A549 (cell line): ENCODE measurements around the gene RPL7A. TPM values are rescaled to one million over a fixed set of nuclear protein-coding genes. Genes with fewer than 3 reads are reported as not detected.
"Not testable (repeated sequence)": the region's sequence is repeated elsewhere in the genome, so short reads cannot be mapped to it uniquely, and the experiment has no call there.

Source experiments
- ATAC-seq, 2 experiments: fragments of 200-7000 bp in 1 of 2; fragments of >200 bp in 1 of 2; cut with Nextera tagmentation in 1 of 2; cut with Tn5 transposase in 1 of 2; 3 replicates each; pipeline versions ENCODE4 v1.8.0 to v1.9.1; 2018 to 2020; ENCODE audit warnings: mild to moderate bottlenecking in 1 of 2, moderate library complexity in 1 of 2
- CTCF ChIA-PET: fragments of 300-600 bp; sonication (Branson Sonifier 250); formaldehyde crosslinking; extraction: SDS; loops from one replicate; lab custom pipeline; 2021; ENCODE audit warnings: antibody characterized with exemption, inconsistent platforms; lab: Yijun Ruan, JAX
- POLR2A ChIA-PET: fragments of 350-600 bp; formaldehyde crosslinking; extraction: SDS; loops from one replicate; lab custom pipeline; 2021; ENCODE audit warnings: antibody characterized with exemption, inconsistent platforms; lab: Yijun Ruan, JAX
- DNase-seq, 2 experiments: peaks; one replicate each; pipeline versions ENCODE4 v3.0.0 to v3.0.0-alpha.2; 2011 to 2016; ENCODE audit warnings: low read depth in 1 of 2, low spot score in 1 of 2
- FAIRE-seq: peaks from 2 replicates; lab custom pipeline; 2011; peaks lifted over from hg19 to GRCh38; lab: Jason Lieb, UNC
- H3K27ac ChIP-seq, 2 experiments: fragments of >200 bp; sonication (Bioruptor Twin); formaldehyde crosslinking; 3 replicates each; pipeline ENCODE4 v1.5.1; 2016 to 2017
- H3K4me1 ChIP-seq: fragments of >200 bp; sonication (Bioruptor Twin); formaldehyde crosslinking; 3 replicates; pipeline ENCODE4 v1.6.1; 2016
- H3K4me2 ChIP-seq: fragments of >200 bp; sonication (Bioruptor Twin); formaldehyde crosslinking; 3 replicates; pipeline ENCODE4 v1.6.1; 2016
- H3K4me3 ChIP-seq: fragments of >200 bp; sonication (Bioruptor Twin); formaldehyde crosslinking; 3 replicates; pipeline ENCODE4 v1.5.1; 2016
- H3K9me3 ChIP-seq: fragments of >200 bp; sonication (Bioruptor Twin); formaldehyde crosslinking; 3 replicates; pipeline ENCODE4 v1.6.1; 2016
- BHLHE40 ChIP-seq: IDR thresholded peaks from 2 replicates; pipeline ENCODE4 v1.6.1; 2012; ENCODE audit warnings: low read depth, low read length, inconsistent platforms
- CBX8 ChIP-seq: fragments of 200-600 bp; sonication (generic); IDR thresholded peaks from 2 replicates; pipeline ENCODE4 v1.6.1; 2016
- CEBPB ChIP-seq, 2 experiments: fragments of >200 bp in 1 of 2; sonication (Bioruptor Twin) in 1 of 2; formaldehyde crosslinking in 1 of 2; IDR thresholded peaks; 2 replicates each; pipeline ENCODE4 v1.6.1; 2012 to 2016
- CHD2 ChIP-seq: fragments of 150-350 bp; IDR thresholded peaks from 2 replicates; pipeline ENCODE4 v1.6.1; 2014; ENCODE audit warnings: low read length; ENCODE audit not compliant: partially characterized antibody
- CTCF ChIP-seq: fragments of >200 bp; sonication (Bioruptor Twin); formaldehyde crosslinking; IDR thresholded peaks from 3 replicates; pipeline ENCODE4 v1.5.1; 2016
- EHF ChIP-seq: fragments of 250-450 bp; sonication (Bioruptor Pico); IDR thresholded peaks from 2 replicates; pipeline ENCODE4 v1.5.0; 2020; ENCODE audit warnings: mild to moderate bottlenecking
- EP300 ChIP-seq, 2 experiments: fragments of >200 bp; sonication (Bioruptor Twin); formaldehyde crosslinking; IDR thresholded peaks; 2 replicates in 1 of 2; 3 replicates in 1 of 2; pipeline ENCODE4 v1.6.1; 2016 to 2017
- ESRRA ChIP-seq: fragments of 150-350 bp; IDR thresholded peaks from 2 replicates; pipeline ENCODE4 v1.6.1; 2014; ENCODE audit warnings: mild to moderate bottlenecking, low read length, borderline replicate concordance
- GATA3 ChIP-seq: IDR thresholded peaks from 2 replicates; pipeline ENCODE4 v1.6.1; 2012; ENCODE audit warnings: borderline replicate concordance
- JUN ChIP-seq, 2 experiments: fragments of >200 bp; sonication (Bioruptor Twin); formaldehyde crosslinking; IDR thresholded peaks; 2 replicates in 1 of 2; 3 replicates in 1 of 2; pipeline ENCODE4 v1.6.1; 2016 to 2017
- JUNB ChIP-seq: fragments of >200 bp; sonication (Bioruptor Twin); formaldehyde crosslinking; IDR thresholded peaks from 2 replicates; pipeline ENCODE4 v1.6.1; 2016
- MAFK ChIP-seq: fragments of 450-650 bp; IDR thresholded peaks from 2 replicates; pipeline ENCODE4 v1.6.1; 2014; ENCODE audit not compliant: partially characterized antibody
- MAX ChIP-seq: IDR thresholded peaks from 2 replicates; pipeline ENCODE4 v1.6.1; 2012
- MYC ChIP-seq: IDR thresholded peaks from 2 replicates; pipeline ENCODE4 v1.6.1; 2012; ENCODE audit warnings: mild to moderate bottlenecking, inconsistent platforms, low read length, improper control_type of control experiment, borderline replicate concordance
- NFE2L2 ChIP-seq: fragments of 150-350 bp; conservative IDR thresholded peaks from 2 replicates; pipeline ENCODE4 v1.6.1; 2014; ENCODE audit warnings: low read length
- NPAS2 ChIP-seq: fragments of 250-450 bp; sonication (Bioruptor Pico); IDR thresholded peaks from 2 replicates; pipeline ENCODE4 v1.8.0; 2022; ENCODE audit warnings: mild to moderate bottlenecking, moderate library complexity, borderline replicate concordance
- RNF2 ChIP-seq: fragments of 200-600 bp; sonication (generic); IDR thresholded peaks from 2 replicates; pipeline ENCODE4 v1.6.1; 2016; ENCODE audit warnings: low read depth, mild to moderate bottlenecking, antibody characterized with exemption, moderate library complexity, borderline replicate concordance
- TP53 ChIP-seq: fragments of 250-450 bp; sonication (Bioruptor Pico); IDR thresholded peaks from 2 replicates; pipeline ENCODE4 v1.5.0; 2021; ENCODE audit warnings: mild to moderate bottlenecking, moderate library complexity
- ZNF302 ChIP-seq: fragments of 250-450 bp; sonication (Bioruptor Pico); IDR thresholded peaks from 2 replicates; pipeline ENCODE4 v1.9.0; 2021; ENCODE audit warnings: inconsistent platforms, mild to moderate bottlenecking, moderate library complexity
- WGBS: methylation state at CpG from one replicate; pipeline ENCODE4 v1.1.6; 2017; ENCODE audit errors: missing lambda C conversion rate; 5-methylcytosine and 5-hydroxymethylcytosine counted together
- polyA plus RNA-seq, 4 experiments: library from polyadenylated mRNA; depleted of rRNA in 3 of 4; stranded (reverse); fragments of >200 nt; fragmentation: RNase III in 1 of 4; extraction: RNeasy Plus Mini Kit Qiagen cat#74134 plus additional on column Dnase treatment in 1 of 4; gene quantifications; 2 replicates in 3 of 4; 3 replicates in 1 of 4; pipeline ENCODE4 v1.2.3, GENCODE V29; 2011 to 2017
- TF ChIP-seq, protein P1 (sequence below): fragments of 250-450 bp; sonication (Bioruptor Pico); IDR thresholded peaks from 2 replicates; pipeline ENCODE4 v1.5.0; 2021; ENCODE audit warnings: mild to moderate bottlenecking, moderate library complexity, borderline replicate concordance
- TF ChIP-seq, protein P2 (sequence below): fragments of 250-450 bp; sonication (Bioruptor Pico); IDR thresholded peaks from 2 replicates; pipeline ENCODE4 v1.5.0; 2020; ENCODE audit warnings: low read depth, mild to moderate bottlenecking, moderate library complexity
- TF ChIP-seq, protein P3 (sequence below): fragments of 150-350 bp; IDR thresholded peaks from 2 replicates; pipeline ENCODE4 v1.6.1; 2014; ENCODE audit warnings: low read depth, mild to moderate bottlenecking, low read length
- TF ChIP-seq, protein P4 (sequence below): fragments of 200-600 bp; sonication (generic); IDR thresholded peaks from 2 replicates; pipeline ENCODE4 v1.6.1; 2016; ENCODE audit warnings: antibody characterized with exemption, mild to moderate bottlenecking, moderate library complexity

Gene RPL7A
- polyA plus RNA-seq, 2 of the 4 experiments (the other 2 are of a cell fraction): 2,218 to 2,608 TPM

- Histone ChIP-seq H3K4me2 (no peak overlapping the region), H3K4me1 (no peaks in the 10 kb centered on the region), H3K9me3 (no peaks in the 10 kb centered on the region), H3K27ac (no peak overlapping the region), H3K4me3 (no peak overlapping the region)
- ChIA-PET CTCF (no interaction called here), POLR2A (no interaction called here)
- ATAC-seq: no peak
- WGBS: 4% methylated on average over 2 of the region's 2 CpGs
- DNase-seq: no peak
- TF ChIP-seq, protein P1, sequence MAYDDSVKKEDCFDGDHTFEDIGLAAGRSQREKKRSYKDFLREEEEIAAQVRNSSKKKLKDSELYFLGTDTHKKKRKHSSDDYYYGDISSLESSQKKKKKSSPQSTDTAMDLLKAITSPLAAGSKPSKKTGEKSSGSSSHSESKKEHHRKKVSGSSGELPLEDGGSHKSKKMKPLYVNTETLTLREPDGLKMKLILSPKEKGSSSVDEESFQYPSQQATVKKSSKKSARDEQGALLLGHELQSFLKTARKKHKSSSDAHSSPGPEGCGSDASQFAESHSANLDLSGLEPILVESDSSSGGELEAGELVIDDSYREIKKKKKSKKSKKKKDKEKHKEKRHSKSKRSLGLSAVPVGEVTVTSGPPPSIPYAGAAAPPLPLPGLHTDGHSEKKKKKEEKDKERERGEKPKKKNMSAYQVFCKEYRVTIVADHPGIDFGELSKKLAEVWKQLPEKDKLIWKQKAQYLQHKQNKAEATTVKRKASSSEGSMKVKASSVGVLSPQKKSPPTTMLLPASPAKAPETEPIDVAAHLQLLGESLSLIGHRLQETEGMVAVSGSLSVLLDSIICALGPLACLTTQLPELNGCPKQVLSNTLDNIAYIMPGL (CRISPR knock-in tag): no peak
- TF ChIP-seq BHLHE40 (no peak), TP53 (no peak), NFE2L2 (no peak), MAFK (no peak), CBX8 (no peak), RNF2 (no peak), NPAS2 (CRISPR knock-in tag) (no peak)
- TF ChIP-seq, protein P2, sequence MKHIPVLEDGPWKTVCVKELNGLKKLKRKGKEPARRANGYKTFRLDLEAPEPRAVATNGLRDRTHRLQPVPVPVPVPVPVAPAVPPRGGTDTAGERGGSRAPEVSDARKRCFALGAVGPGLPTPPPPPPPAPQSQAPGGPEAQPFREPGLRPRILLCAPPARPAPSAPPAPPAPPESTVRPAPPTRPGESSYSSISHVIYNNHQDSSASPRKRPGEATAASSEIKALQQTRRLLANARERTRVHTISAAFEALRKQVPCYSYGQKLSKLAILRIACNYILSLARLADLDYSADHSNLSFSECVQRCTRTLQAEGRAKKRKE (CRISPR knock-in tag): no peak
- no peak for FAIRE-seq
Measured at GRCh38 chr9:133315997-133316396, 32.0 kb upstream of the RPL7A start.

GRCh38 chr9:133317551-133317950, 30.5 kb upstream of the RPL7A start:
- POLR2A ChIA-PET, H3K4me1 ChIP-seq, H3K4me3 ChIP-seq, ATAC-seq, CTCF ChIA-PET, DNase-seq, H3K4me2 ChIP-seq, H3K27ac ChIP-seq, FAIRE-seq, H3K9me3 ChIP-seq: not testable (repeated sequence)
- 40% methylated on average over 7 of the region's 13 CpGs for WGBS

DNA sequence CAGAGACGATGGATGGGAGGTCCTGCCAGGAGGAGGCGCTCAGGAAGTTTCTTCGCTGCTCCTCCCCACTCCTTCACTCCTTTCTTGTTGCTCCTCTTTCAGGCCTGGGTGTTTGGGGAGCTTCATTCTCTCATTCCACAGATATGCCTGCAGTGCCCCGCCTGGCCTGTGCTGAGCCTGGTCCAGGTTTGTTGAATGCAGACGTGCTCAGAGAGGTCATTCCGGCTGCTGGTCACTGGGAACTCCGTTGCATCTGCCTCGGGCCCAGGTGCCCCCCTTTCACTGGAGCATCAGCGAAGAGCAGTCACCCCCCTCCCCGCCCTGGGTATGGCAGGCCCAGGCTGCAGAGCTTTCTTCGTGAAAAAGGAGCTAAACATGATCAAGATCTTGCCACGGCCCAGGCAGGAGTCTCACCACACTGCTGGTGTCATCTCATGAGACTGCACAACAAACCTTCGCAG, 27.6 kb upstream of the RPL7A start:
- DNase-seq: peak in 1 of 2 experiments; percentile 24
- Histone ChIP-seq H3K4me1 (no peaks in the 10 kb centered on the region), H3K4me3 (no peak overlapping the region), H3K27ac (no peak overlapping the region), H3K9me3 (0 out of 3 replicates have a peak, but pooled peaks cover 5% of the 10 kb centered on the region), H3K4me2 (no peak overlapping the region)
- FAIRE-seq: no peak
- 64% methylated on average over 10 of the region's 13 CpGs for WGBS
- POLR2A ChIA-PET: interaction anchor here (0.6 kb wide), 2 partner anchors 15 to 128 kb away, joined by 3 read pairs; no protein-coding TSS in a partner anchor
- CTCF ChIA-PET: interaction anchor here (0.7 to 1.8 kb wide), 7 partner anchors 10 to 176 kb away, joined by 3 to 7 read pairs (median 4); no protein-coding TSS in a partner anchor
- peak; percentile 50 to 70; a peak in 4 of 6 replicates for ATAC-seq
- TF ChIP-seq ZNF302 (CRISPR knock-in tag) (no peak), ESRRA (no peak), JUN (IDR thresholded peaks at IDR 0.05) (no peak), MAX (no peak), CTCF (no peak), EHF (CRISPR knock-in tag) (no peak), MYC (no peak), EP300 (IDR thresholded peaks at IDR 0.05) (no peak), TP53 (no peak), GATA3 (no peak), CHD2 (no peak), CEBPB (IDR thresholded peaks at IDR 0.05) (no peak), JUNB (no peak)
- TF ChIP-seq, protein P3, sequence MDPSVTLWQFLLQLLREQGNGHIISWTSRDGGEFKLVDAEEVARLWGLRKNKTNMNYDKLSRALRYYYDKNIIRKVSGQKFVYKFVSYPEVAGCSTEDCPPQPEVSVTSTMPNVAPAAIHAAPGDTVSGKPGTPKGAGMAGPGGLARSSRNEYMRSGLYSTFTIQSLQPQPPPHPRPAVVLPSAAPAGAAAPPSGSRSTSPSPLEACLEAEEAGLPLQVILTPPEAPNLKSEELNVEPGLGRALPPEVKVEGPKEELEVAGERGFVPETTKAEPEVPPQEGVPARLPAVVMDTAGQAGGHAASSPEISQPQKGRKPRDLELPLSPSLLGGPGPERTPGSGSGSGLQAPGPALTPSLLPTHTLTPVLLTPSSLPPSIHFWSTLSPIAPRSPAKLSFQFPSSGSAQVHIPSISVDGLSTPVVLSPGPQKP: no peak
- TF ChIP-seq, protein P2 (CRISPR knock-in tag): no peak
- TF ChIP-seq, protein P4, sequence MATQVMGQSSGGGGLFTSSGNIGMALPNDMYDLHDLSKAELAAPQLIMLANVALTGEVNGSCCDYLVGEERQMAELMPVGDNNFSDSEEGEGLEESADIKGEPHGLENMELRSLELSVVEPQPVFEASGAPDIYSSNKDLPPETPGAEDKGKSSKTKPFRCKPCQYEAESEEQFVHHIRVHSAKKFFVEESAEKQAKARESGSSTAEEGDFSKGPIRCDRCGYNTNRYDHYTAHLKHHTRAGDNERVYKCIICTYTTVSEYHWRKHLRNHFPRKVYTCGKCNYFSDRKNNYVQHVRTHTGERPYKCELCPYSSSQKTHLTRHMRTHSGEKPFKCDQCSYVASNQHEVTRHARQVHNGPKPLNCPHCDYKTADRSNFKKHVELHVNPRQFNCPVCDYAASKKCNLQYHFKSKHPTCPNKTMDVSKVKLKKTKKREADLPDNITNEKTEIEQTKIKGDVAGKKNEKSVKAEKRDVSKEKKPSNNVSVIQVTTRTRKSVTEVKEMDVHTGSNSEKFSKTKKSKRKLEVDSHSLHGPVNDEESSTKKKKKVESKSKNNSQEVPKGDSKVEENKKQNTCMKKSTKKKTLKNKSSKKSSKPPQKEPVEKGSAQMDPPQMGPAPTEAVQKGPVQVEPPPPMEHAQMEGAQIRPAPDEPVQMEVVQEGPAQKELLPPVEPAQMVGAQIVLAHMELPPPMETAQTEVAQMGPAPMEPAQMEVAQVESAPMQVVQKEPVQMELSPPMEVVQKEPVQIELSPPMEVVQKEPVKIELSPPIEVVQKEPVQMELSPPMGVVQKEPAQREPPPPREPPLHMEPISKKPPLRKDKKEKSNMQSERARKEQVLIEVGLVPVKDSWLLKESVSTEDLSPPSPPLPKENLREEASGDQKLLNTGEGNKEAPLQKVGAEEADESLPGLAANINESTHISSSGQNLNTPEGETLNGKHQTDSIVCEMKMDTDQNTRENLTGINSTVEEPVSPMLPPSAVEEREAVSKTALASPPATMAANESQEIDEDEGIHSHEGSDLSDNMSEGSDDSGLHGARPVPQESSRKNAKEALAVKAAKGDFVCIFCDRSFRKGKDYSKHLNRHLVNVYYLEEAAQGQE: no peak
